ENCODE measurements around the gene TSEN54. TPM values are rescaled to one million over a fixed set of nuclear protein-coding genes. Genes with fewer than 3 reads are reported as not detected.

TSEN54 gene
- total RNA-seq, 1 experiment from 2014 or later, result 44.5 TPM

DNA sequence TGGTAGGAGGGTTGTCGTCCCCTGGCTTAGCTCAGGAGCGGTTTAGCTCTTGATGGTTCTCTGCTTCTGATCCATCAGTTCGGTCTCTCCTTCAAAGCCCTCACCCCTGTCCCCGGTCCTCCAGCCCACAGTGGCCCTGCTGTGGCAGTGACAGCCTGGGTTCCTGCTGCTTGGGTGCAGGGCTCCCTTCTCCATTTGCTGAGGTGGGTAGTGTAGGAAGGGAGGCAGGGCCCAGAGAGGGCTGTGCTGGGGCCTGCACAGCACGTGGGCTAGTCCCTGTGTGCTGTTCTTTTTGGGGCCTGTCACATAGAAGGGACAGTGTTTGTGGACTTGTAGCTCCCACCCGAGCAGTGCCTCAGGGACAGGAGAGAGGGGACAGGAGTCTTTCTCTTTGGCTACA is 41.6 kb upstream of the TSEN54 start:
- Histone ChIP-seq H2BK120ac (ENCODE audit: low read depth, low read length, poor library complexity, severe bottlenecking) (no peak overlapping the region), H3K79me1 (ENCODE audit: insufficient read depth, low read depth, low read length, poor library complexity, severe bottlenecking) (no peaks in the 10 kb centered on the region), H3K18ac (ENCODE audit: insufficient read length, low read depth, low read length) (no peak overlapping the region), H4K5ac (ENCODE audit: insufficient read length, low read depth, low read length) (no peak overlapping the region), H3T11ph (ENCODE audit: low read length) (no peak overlapping the region), H4K20me1 (ENCODE audit: control insufficient read depth, insufficient read depth, insufficient read length) (no peaks in the 10 kb centered on the region), H3K4me2 (ENCODE audit: insufficient read depth, insufficient read length, low read length) (no peak overlapping the region), H2BK20ac (ENCODE audit: low read depth, low read length, poor library complexity, severe bottlenecking) (no peak overlapping the region), H4K91ac (ENCODE audit: insufficient read length, low read depth, low read length) (no peak overlapping the region), H3K27me3 (ENCODE audit: insufficient read depth, low read length) (no peaks in the 10 kb centered on the region), H2AFZ (ENCODE audit: low read length) (no peak overlapping the region), H3K79me2 (ENCODE audit: insufficient read depth, low read length) (no peaks in the 10 kb centered on the region), H3K27ac (ENCODE audit: insufficient read length, low read depth, low read length) (no peak overlapping the region), H2AK5ac (ENCODE audit: insufficient read length, low read length) (no peak overlapping the region), H3K9ac (ENCODE audit: extremely low read depth, insufficient read length, low read length) (no peak overlapping the region), H3K23me2 (ENCODE audit: insufficient read length, low read depth, low read length, poor library complexity, severe bottlenecking) (no peaks in the 10 kb centered on the region), H2BK5ac (ENCODE audit: insufficient read length, low read length) (no peak overlapping the region), H3K4ac (ENCODE audit: low read depth, low read length) (no peak overlapping the region), H3K56ac (ENCODE audit: insufficient read length, low read depth, low read length) (no peak overlapping the region), H2BK15ac (ENCODE audit: low read depth, low read length) (no peak overlapping the region), H3K14ac (ENCODE audit: insufficient read depth, low read length) (no peak overlapping the region), H3K9me3 (ENCODE audit: control insufficient read depth, low read depth, low read length) (no peaks in the 10 kb centered on the region), H3K4me1 (ENCODE audit: insufficient read depth, low read length) (no peaks in the 10 kb centered on the region), H3K23ac (ENCODE audit: insufficient read length, low read depth, low read length) (no peak overlapping the region), H2BK12ac (ENCODE audit: insufficient read length, low read depth, low read length) (no peak overlapping the region), H4K8ac (replicated peaks; ENCODE audit: insufficient read length, low read depth, low read length) (no peak overlapping the region)
- Mint-ChIP-seq H3K9me3 (no peaks in the 10 kb centered on the region), H3K27ac (no peak overlapping the region; a peak in 2 of 7 replicates), H3K4me3 (no peak overlapping the region), H3K36me3 (ENCODE audit: insufficient read depth in 1 of 3, low read depth in 3 of 3) (peaks cover 5 to 22% (median 14%) of the 10 kb centered on the region in 3 experiments; a peak in 5 of 7 replicates), H3K27me3 (ENCODE audit: low read depth) (no peaks in the 10 kb centered on the region), H3K4me1 (peaks cover 8 to 9% of the 10 kb centered on the region in 2 experiments)
- no CpG with 5 or more reads among the region's 6 CpGs for WGBS (ENCODE audit: extremely low coverage, insufficient read length, low lambda C conversion rate)
- TF ChIP-seq, protein P1, sequence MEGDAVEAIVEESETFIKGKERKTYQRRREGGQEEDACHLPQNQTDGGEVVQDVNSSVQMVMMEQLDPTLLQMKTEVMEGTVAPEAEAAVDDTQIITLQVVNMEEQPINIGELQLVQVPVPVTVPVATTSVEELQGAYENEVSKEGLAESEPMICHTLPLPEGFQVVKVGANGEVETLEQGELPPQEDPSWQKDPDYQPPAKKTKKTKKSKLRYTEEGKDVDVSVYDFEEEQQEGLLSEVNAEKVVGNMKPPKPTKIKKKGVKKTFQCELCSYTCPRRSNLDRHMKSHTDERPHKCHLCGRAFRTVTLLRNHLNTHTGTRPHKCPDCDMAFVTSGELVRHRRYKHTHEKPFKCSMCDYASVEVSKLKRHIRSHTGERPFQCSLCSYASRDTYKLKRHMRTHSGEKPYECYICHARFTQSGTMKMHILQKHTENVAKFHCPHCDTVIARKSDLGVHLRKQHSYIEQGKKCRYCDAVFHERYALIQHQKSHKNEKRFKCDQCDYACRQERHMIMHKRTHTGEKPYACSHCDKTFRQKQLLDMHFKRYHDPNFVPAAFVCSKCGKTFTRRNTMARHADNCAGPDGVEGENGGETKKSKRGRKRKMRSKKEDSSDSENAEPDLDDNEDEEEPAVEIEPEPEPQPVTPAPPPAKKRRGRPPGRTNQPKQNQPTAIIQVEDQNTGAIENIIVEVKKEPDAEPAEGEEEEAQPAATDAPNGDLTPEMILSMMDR (conservative IDR thresholded peaks at IDR 0.05), result no peak
- DNase-seq, result no peak

All from H9 (cell line).